ENCODE results near the gene AFTPH.

- TF ChIP-seq, protein P1, sequence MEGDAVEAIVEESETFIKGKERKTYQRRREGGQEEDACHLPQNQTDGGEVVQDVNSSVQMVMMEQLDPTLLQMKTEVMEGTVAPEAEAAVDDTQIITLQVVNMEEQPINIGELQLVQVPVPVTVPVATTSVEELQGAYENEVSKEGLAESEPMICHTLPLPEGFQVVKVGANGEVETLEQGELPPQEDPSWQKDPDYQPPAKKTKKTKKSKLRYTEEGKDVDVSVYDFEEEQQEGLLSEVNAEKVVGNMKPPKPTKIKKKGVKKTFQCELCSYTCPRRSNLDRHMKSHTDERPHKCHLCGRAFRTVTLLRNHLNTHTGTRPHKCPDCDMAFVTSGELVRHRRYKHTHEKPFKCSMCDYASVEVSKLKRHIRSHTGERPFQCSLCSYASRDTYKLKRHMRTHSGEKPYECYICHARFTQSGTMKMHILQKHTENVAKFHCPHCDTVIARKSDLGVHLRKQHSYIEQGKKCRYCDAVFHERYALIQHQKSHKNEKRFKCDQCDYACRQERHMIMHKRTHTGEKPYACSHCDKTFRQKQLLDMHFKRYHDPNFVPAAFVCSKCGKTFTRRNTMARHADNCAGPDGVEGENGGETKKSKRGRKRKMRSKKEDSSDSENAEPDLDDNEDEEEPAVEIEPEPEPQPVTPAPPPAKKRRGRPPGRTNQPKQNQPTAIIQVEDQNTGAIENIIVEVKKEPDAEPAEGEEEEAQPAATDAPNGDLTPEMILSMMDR (IDR thresholded peaks at IDR 0.05): no peak
- no peak for TF ChIP-seq POLR2A (IDR thresholded peaks at IDR 0.05)
Measured at GRCh38 chr2:64515086-64515485, 9.0 kb upstream of the AFTPH start.

Measured in right lobe of liver (tissue), 4 donors.